Adrenal gland (tissue), 5 donors: ENCODE results near the gene MOV10.

Source experiments
- POLR2A ChIP-seq, 2 donors: fragments of 450-650 bp; IDR thresholded peaks; one replicate each; pipeline ENCODE4 v1.6.1; 2017; ENCODE audit warnings: antibody characterized with exemption in 2 of 2, mild to moderate bottlenecking in 2 of 2, moderate library complexity in 1 of 2
- TF ChIP-seq, protein P1 (sequence below), 6 experiments: fragments of 450-650 bp in 4 of 6; fragments of 200-600 bp in 2 of 6; sonication (generic) in 1 of 6; IDR thresholded peaks; 1 replicate in 5 of 6; 2 replicates in 1 of 6; pipeline versions ENCODE4 v1.5.1 to v1.8.0; 2016 to 2021; ENCODE audit warnings: antibody characterized with exemption in 6 of 6, mild to moderate bottlenecking in 2 of 6, moderate library complexity in 1 of 6
- donor health status: DM: no; HTN: no; CAD: no.

GRCh38 chr1:112713466-112714312 is 39.2 kb downstream of the MOV10 start:
- TF ChIP-seq POLR2A (IDR thresholded peaks at IDR 0.05) = no peak
- TF ChIP-seq, protein P1, sequence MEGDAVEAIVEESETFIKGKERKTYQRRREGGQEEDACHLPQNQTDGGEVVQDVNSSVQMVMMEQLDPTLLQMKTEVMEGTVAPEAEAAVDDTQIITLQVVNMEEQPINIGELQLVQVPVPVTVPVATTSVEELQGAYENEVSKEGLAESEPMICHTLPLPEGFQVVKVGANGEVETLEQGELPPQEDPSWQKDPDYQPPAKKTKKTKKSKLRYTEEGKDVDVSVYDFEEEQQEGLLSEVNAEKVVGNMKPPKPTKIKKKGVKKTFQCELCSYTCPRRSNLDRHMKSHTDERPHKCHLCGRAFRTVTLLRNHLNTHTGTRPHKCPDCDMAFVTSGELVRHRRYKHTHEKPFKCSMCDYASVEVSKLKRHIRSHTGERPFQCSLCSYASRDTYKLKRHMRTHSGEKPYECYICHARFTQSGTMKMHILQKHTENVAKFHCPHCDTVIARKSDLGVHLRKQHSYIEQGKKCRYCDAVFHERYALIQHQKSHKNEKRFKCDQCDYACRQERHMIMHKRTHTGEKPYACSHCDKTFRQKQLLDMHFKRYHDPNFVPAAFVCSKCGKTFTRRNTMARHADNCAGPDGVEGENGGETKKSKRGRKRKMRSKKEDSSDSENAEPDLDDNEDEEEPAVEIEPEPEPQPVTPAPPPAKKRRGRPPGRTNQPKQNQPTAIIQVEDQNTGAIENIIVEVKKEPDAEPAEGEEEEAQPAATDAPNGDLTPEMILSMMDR (IDR thresholded peaks at IDR 0.05) = no peak
